Neural crest cell (in vitro differentiated cells): Measurements from ENCODE around the gene TFAP2E. TPM values are rescaled to one million over a fixed set of nuclear protein-coding genes. Genes with fewer than 3 reads are reported as not detected.
A peak's percentile ranks its signal among the peaks of the same experiment; 100 is the strongest.

Experiments
- DNase-seq: peaks from one replicate; pipeline ENCODE4 v3.0.0; 2021; ENCODE audit warnings: low read depth, mixed read lengths, low spot score
- H3K27ac Mint-ChIP-seq: one replicate; pipeline ENCODE4 v1.8.0; 2021; ENCODE audit warnings: mild to moderate bottlenecking, mixed read lengths; ENCODE audit not compliant: unreplicated experiment
- H3K27me3 Mint-ChIP-seq: 2 replicates; pipeline ENCODE4 v1.8.0; 2021; ENCODE audit warnings: low read depth, mild to moderate bottlenecking, mixed read lengths
- H3K36me3 Mint-ChIP-seq: 2 replicates; pipeline ENCODE4 v1.8.0; 2021; ENCODE audit warnings: low read depth, mild to moderate bottlenecking, mixed read lengths
- H3K4me1 Mint-ChIP-seq: 2 replicates; pipeline ENCODE4 v1.8.0; 2021; ENCODE audit warnings: mixed read lengths
- H3K4me3 Mint-ChIP-seq: one replicate; pipeline ENCODE4 v1.8.0; 2021; ENCODE audit warnings: mild to moderate bottlenecking, mixed read lengths
- H3K9me3 Mint-ChIP-seq: 2 replicates; pipeline ENCODE4 v1.8.0; 2021; ENCODE audit warnings: mixed read lengths
- CTCF ChIP-seq: fragments of 200-600 bp; sonication (generic); conservative IDR thresholded peaks from 2 replicates; pipeline ENCODE4 v1.5.0; 2021; ENCODE audit warnings: antibody characterized with exemption, mild to moderate bottlenecking
- total RNA-seq: library from RNA; stranded (reverse); gene quantifications from 2 replicates; pipeline ENCODE4 v1.2.1, GENCODE V29; 2021

Gene TFAP2E
- total RNA-seq, 1 donor from 2014 or later: 0.61 TPM

GRCh38 chr1:35565742-35566133, 7.4 kb upstream of the TFAP2E start:
- Mint-ChIP-seq H3K27ac (no peak overlapping the region), H3K36me3 (no peaks in the 10 kb centered on the region), H3K9me3 (no peaks in the 10 kb centered on the region), H3K4me1 (peaks cover 9% of the 10 kb centered on the region), H3K27me3 (peaks cover 25% of the 10 kb centered on the region), H3K4me3 (no peak overlapping the region)
- DNase-seq: no peak
- TF ChIP-seq CTCF: no peak

- Mint-ChIP-seq H3K36me3 (no peaks in the 10 kb centered on the region), H3K27me3 (peaks cover 48% of the 10 kb centered on the region)
- TF ChIP-seq CTCF: no peak
Measured at GRCh38 chr1:35567947-35568558, 5.1 kb upstream of the TFAP2E start.

DNA sequence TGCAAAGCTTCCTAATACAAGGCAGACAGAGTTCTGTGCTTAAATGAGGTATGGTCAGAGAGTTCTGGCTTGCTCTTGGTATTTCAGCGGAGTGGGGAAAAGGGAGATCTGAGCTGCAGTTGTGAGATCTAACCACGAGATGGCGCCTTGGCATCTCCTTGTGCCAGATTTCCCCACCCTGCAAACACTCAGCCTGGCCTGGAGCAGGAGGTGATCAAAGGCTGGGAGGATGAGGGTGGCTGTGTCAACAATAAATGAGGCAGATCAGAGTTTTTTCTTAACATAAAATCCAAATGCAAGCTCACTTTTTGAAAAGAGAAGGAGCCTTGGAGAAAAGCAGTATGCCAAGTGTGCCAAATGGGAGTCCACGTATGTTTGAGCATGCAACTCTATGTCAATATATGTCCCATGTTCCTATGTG, 4.1 kb upstream of the TFAP2E start:
- DNase-seq: peak; percentile 72
- H3K4me1 Mint-ChIP-seq: no peaks in the 10 kb centered on the region
- peaks cover 57% of the 10 kb centered on the region for H3K27me3 Mint-ChIP-seq
- H3K9me3 Mint-ChIP-seq: no peaks in the 10 kb centered on the region
- TF ChIP-seq CTCF: peak; percentile 94
- H3K4me3 Mint-ChIP-seq: no peak overlapping the region
- no peak overlapping the region for H3K27ac Mint-ChIP-seq
- H3K36me3 Mint-ChIP-seq: no peaks in the 10 kb centered on the region

More at GRCh38 chr1:35567947-35568558, 5.1 kb upstream of the TFAP2E start:
- no peak overlapping the region for H3K4me3 Mint-ChIP-seq
- no peaks in the 10 kb centered on the region for H3K4me1 Mint-ChIP-seq
- H3K27ac Mint-ChIP-seq: no peak overlapping the region
- DNase-seq: no peak
- no peaks in the 10 kb centered on the region for H3K9me3 Mint-ChIP-seq

DNA sequence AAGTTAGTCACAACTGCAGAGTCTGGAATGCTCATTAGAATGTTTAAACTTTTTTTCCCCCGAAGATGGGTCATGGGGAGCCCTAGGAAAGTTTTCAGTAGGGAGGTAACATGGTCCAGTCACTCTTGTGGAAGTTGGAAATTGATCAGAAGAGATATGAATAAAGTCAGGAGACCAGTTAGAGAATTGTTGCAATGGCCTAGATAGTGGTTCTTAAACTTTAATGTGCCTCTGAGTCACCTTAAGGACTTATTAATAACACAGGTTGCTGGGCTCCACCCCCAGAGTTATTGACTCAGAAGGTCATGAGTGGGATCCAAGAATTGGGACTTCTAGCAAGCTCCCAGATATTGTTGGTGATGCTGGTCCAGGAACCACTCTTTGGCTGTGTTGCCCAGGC, 3.2 kb upstream of the TFAP2E start:
- Mint-ChIP-seq H3K27ac (no peak overlapping the region), H3K27me3 (peaks cover 64% of the 10 kb centered on the region), H3K36me3 (no peaks in the 10 kb centered on the region), H3K9me3 (no peaks in the 10 kb centered on the region), H3K4me1 (no peaks in the 10 kb centered on the region), H3K4me3 (no peak overlapping the region)
- no peak for TF ChIP-seq CTCF
- no peak for DNase-seq

GRCh38 chr1:35570589-35571137, 2.5 kb upstream of the TFAP2E start:
- no peak for TF ChIP-seq CTCF
- Mint-ChIP-seq H3K4me1 (no peaks in the 10 kb centered on the region), H3K9me3 (no peaks in the 10 kb centered on the region), H3K27ac (no peak overlapping the region), H3K27me3 (peaks cover 72% of the 10 kb centered on the region), H3K4me3 (peak overlapping the region; percentile 2), H3K36me3 (peaks cover 4% of the 10 kb centered on the region)
- no peak for DNase-seq
